ENCODE data around the gene CYB561.

Gene CYB561

DNA sequence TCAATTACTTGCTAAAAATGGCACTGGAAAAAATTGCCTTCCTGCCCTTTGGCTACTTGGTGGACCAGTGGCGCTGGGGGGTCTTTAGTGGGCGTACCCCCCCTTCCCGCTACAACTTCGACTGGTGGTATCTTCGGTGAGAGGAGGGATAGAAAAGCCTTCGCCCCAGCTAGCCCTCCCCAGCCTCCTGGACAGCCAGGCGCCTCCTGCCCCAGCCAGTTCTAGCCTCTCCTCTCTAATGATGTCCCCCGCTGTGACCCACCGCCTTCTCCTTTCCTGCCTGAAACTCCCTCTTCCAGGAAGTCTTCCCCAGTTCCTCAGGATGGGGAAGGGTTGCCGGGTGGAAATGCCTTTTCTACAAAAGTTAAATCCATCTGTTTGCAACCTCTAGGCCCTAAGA lies 36.9 kb upstream of the CYB561 start:
- TF ChIP-seq, protein P1, sequence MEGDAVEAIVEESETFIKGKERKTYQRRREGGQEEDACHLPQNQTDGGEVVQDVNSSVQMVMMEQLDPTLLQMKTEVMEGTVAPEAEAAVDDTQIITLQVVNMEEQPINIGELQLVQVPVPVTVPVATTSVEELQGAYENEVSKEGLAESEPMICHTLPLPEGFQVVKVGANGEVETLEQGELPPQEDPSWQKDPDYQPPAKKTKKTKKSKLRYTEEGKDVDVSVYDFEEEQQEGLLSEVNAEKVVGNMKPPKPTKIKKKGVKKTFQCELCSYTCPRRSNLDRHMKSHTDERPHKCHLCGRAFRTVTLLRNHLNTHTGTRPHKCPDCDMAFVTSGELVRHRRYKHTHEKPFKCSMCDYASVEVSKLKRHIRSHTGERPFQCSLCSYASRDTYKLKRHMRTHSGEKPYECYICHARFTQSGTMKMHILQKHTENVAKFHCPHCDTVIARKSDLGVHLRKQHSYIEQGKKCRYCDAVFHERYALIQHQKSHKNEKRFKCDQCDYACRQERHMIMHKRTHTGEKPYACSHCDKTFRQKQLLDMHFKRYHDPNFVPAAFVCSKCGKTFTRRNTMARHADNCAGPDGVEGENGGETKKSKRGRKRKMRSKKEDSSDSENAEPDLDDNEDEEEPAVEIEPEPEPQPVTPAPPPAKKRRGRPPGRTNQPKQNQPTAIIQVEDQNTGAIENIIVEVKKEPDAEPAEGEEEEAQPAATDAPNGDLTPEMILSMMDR (IDR thresholded peaks at IDR 0.05) = no peak

DNA sequence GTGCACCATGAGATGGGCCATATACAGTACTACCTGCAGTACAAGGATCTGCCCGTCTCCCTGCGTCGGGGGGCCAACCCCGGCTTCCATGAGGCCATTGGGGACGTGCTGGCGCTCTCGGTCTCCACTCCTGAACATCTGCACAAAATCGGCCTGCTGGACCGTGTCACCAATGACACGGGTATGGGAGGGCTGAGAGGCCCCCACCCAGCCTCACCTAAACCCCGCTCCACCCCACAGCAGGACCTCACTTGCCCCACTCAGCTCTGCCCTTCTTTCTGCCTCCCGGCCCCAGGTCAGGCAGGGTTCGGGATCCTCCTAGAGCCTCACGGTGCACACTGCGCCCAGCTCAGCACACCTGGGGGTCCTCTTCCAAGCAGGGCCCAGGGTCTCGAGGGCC lies 36.4 kb upstream of the CYB561 start:
- TF ChIP-seq, protein P1 (IDR thresholded peaks at IDR 0.05) = no peak

DNA sequence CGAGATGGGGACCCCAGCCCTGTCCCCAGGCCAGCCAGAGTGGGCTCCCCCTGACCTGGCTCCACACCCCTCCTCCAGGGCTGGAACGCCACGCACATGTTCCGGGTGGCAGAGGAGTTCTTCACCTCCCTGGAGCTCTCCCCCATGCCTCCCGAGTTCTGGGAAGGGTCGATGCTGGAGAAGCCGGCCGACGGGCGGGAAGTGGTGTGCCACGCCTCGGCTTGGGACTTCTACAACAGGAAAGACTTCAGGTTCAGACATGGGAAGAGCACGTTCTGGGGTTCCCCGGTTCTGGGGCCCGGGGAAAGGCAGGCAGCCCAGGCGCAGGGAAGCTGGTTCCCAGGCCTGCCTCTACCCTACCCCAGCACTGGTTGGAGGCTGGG lies 35.4 kb upstream of the CYB561 start:
- TF ChIP-seq, protein P1 (IDR thresholded peaks at IDR 0.05) = no peak

DNA sequence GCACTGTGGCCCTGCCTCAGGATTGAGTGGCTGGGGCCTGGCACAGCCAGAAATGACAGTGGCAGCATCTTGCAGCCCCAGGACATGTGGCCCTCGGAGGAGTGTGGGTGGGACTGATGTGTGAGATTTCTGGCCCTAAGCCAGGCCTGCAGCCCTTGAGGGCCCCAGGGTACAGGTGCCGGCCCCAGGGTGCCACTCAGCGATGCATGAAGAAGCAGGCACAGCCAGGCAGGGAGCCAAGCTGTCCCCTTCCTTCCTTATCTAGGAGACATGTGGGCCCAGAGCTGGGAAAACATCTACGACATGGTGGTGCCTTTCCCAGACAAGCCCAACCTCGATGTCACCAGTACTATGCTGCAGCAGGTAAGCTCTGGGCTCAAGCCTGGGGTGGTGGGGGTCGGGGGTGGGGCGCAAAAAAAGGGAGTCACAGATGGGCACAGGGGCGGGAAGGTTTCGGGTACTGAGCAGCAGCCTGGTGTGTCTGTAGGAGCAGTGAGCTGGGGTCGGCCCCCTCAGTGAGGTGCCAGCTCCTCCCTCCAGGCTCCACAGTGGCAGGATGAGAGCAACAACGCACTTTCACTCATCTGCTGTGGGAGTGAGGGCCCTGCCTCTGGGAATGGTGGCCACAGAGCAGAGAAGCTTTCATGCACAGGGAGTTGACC lies 34.9 kb upstream of the CYB561 start:
- TF ChIP-seq, protein P1 (IDR thresholded peaks at IDR 0.05) = no peak

DNA sequence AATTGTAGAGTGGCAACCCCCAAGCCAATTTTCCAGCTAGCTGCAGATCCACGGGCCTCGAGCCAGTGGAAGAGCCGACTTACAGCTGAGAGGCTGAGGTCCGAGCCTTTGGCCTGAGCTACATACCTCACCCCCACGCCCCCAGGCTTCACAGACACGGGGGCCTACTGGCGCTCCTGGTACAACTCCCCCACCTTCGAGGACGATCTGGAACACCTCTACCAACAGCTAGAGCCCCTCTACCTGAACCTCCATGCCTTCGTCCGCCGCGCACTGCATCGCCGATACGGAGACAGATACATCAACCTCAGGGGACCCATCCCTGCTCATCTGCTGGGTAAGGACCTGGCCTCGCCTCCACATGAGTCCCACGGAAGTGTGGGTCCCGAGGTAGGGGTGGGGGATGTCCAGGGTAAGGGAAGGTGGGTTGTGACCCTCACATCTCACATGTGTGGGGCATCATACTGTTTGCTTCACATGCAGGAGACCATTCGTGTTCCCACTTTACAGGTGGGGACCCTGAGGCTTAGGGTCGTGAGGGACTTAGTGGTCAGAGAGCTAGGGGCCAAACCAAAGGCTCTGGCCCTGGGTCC lies 34.2 kb upstream of the CYB561 start:
- TF ChIP-seq, protein P1 (IDR thresholded peaks at IDR 0.05) = no peak

DNA sequence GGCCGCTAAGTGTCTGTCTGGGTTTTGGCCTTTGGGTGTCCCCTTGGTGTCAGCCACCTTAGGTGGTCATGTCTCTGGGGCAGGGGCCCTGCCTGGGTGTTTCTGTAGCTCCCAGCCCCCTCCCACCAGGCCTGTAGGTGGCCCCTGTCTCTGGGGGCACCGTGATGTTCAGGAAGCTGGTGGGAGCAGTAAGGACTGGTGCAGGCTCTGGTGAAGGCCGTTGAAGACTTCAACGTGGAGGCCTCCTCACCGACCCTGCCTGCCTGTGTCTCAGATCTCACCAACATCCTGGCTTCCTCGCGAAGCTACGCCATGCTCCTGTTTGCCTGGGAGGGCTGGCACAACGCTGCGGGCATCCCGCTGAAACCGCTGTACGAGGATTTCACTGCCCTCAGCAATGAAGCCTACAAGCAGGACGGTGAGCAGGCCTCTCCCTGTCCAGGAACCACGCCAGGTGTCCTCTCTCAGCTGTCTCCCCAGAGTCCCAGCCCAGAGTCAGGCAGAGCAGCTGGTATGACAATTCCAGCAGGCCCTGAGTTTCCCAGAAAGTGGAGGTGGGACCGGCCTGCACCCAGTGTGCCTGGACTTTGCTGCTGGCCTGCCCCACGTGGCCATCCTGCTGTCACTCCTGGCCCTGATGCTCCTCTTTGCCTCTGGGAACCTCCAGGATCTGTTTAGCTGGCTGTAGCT lies 33.5 kb upstream of the CYB561 start:
- TF ChIP-seq, protein P1 (IDR thresholded peaks at IDR 0.05) = no peak

DNA sequence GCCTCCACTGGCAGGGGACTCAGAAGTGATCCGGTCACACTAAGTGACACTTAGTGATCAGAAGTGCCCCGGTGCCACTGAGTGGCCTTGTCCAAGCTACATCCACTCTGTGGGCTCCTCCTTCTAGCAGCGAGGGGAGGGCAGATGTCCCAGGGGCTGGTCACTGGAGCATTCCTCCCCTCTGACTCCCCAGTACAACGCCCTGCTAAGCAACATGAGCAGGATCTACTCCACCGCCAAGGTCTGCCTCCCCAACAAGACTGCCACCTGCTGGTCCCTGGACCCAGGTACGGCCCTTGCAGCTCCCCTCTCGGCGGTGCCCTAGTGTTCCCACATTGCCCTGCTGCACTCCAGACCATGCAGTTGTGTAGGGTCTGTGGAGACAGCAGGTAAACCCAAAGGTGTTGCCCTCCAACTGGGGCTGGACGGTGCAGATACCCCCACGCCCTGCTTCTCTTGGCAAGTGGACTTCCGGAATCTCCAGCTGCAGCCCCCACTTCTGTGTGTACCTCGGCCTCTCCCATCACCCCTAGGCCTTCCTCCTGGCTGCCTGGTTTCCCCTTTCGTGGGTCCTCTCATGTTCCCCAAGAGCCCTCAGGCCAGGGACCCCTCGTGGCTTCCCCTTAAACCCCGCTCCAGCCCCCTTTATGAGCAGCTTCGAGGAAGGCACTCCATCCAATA lies 32.8 kb upstream of the CYB561 start:
- TF ChIP-seq, protein P1 (IDR thresholded peaks at IDR 0.05) = peak; percentile 86
